Parathyroid adenoma (tissue), 2 donors: ENCODE data around the gene LEKR1.

Experiments
- H2AFZ ChIP-seq: fragments of 300-600 bp; sonication (generic); one replicate; pipeline ENCODE4 v1.7.0; 2017; ENCODE audit warnings: antibody characterized with exemption, mild to moderate bottlenecking
- H3K27ac ChIP-seq: fragments of 300-600 bp; sonication (generic); one replicate; pipeline ENCODE4 v1.7.0; 2017
- H3K27me3 ChIP-seq: fragments of 300-600 bp; sonication (generic); one replicate; pipeline ENCODE4 v1.7.0; 2017; ENCODE audit warnings: low read length; ENCODE audit not compliant: control insufficient read depth, insufficient read depth
- H3K36me3 ChIP-seq: fragments of 300-600 bp; sonication (generic); one replicate; pipeline ENCODE4 v1.7.0; 2017; ENCODE audit warnings: low read length; ENCODE audit not compliant: control insufficient read depth, insufficient read depth
- H3K4me1 ChIP-seq: fragments of 300-600 bp; sonication (generic); one replicate; pipeline ENCODE4 v1.7.0; 2017; ENCODE audit warnings: control low read depth
- H3K4me2 ChIP-seq: fragments of 300-600 bp; sonication (generic); one replicate; pipeline ENCODE4 v1.7.0; 2017; ENCODE audit warnings: low read length
- H3K4me3 ChIP-seq: fragments of 300-600 bp; sonication (generic); one replicate; pipeline ENCODE4 v1.7.0; 2017; ENCODE audit warnings: low read depth, low read length
- H3K79me2 ChIP-seq: fragments of 300-600 bp; sonication (generic); one replicate; pipeline ENCODE4 v1.7.0; 2017; ENCODE audit warnings: control low read depth
- H3K9ac ChIP-seq: fragments of 300-600 bp; sonication (generic); one replicate; pipeline ENCODE4 v1.7.0; 2017; ENCODE audit warnings: mild to moderate bottlenecking
- H3K9me3 ChIP-seq: fragments of 300-600 bp; sonication (generic); one replicate; pipeline ENCODE4 v1.7.0; 2017; ENCODE audit warnings: low read length; ENCODE audit not compliant: control insufficient read depth
- CTCF ChIP-seq: fragments of 300-600 bp; sonication (generic); IDR thresholded peaks from one replicate; pipeline ENCODE4 v1.7.0; 2017; ENCODE audit warnings: antibody characterized with exemption, mild to moderate bottlenecking
- donor health status: primary hyperparathyroidism.

LEKR1 gene

GRCh38 chr3:156938724-156939123 lies 112.6 kb downstream of the LEKR1 start:
- Histone ChIP-seq H3K36me3 (no peaks in the 10 kb centered on the region), H3K9me3 (no peaks in the 10 kb centered on the region), H2AFZ (peak overlapping the region; percentile 59), H3K27me3 (no peaks in the 10 kb centered on the region), H3K79me2 (no peaks in the 10 kb centered on the region), H3K9ac (no peak overlapping the region), H3K27ac (no peak overlapping the region), H3K4me2 (no peak overlapping the region), H3K4me3 (no peak overlapping the region), H3K4me1 (no peaks in the 10 kb centered on the region)
- no peak for TF ChIP-seq CTCF

- H3K36me3 ChIP-seq: no peaks in the 10 kb centered on the region
- no peak for TF ChIP-seq CTCF
- H3K4me3 ChIP-seq: no peak overlapping the region
Observed at GRCh38 chr3:156939315-156939714, 113.2 kb downstream of the LEKR1 start.

GRCh38 chr3:156941311-156941710 lies 115.2 kb downstream of the LEKR1 start:
- Histone ChIP-seq H3K27ac (no peak overlapping the region), H2AFZ (no peak overlapping the region), H3K27me3 (no peaks in the 10 kb centered on the region), H3K4me2 (no peak overlapping the region), H3K9me3 (no peaks in the 10 kb centered on the region), H3K4me1 (no peaks in the 10 kb centered on the region), H3K79me2 (no peaks in the 10 kb centered on the region), H3K4me3 (no peak overlapping the region), H3K9ac (no peak overlapping the region), H3K36me3 (no peaks in the 10 kb centered on the region)
- TF ChIP-seq CTCF: no peak

More at GRCh38 chr3:156939315-156939714, 113.2 kb downstream of the LEKR1 start:
- Histone ChIP-seq H2AFZ (peak overlapping the region; percentile 59), H3K79me2 (no peaks in the 10 kb centered on the region), H3K4me2 (no peak overlapping the region), H3K9me3 (no peaks in the 10 kb centered on the region), H3K4me1 (no peaks in the 10 kb centered on the region), H3K9ac (no peak overlapping the region), H3K27ac (no peak overlapping the region), H3K27me3 (no peaks in the 10 kb centered on the region)

GRCh38 chr3:156948402-156949210 lies 122.5 kb downstream of the LEKR1 start:
- Histone ChIP-seq H3K79me2 (no peaks in the 10 kb centered on the region), H3K9ac (no peak overlapping the region), H3K9me3 (no peaks in the 10 kb centered on the region), H3K36me3 (no peaks in the 10 kb centered on the region), H3K27me3 (no peaks in the 10 kb centered on the region), H3K27ac (no peak overlapping the region), H3K4me2 (no peak overlapping the region), H3K4me1 (no peaks in the 10 kb centered on the region), H3K4me3 (no peak overlapping the region), H2AFZ (no peak overlapping the region)
- TF ChIP-seq CTCF: no peak

GRCh38 chr3:156952011-156952410 lies 125.9 kb downstream of the LEKR1 start:
- no peak overlapping the region for H3K4me2 ChIP-seq
- no peak overlapping the region for H3K27ac ChIP-seq
- H3K9ac ChIP-seq: no peak overlapping the region
- H3K27me3 ChIP-seq: no peaks in the 10 kb centered on the region
- no peak overlapping the region for H2AFZ ChIP-seq
- H3K9me3 ChIP-seq: no peaks in the 10 kb centered on the region
- no peak overlapping the region for H3K4me3 ChIP-seq
- no peaks in the 10 kb centered on the region for H3K4me1 ChIP-seq
- no peaks in the 10 kb centered on the region for H3K36me3 ChIP-seq
- no peaks in the 10 kb centered on the region for H3K79me2 ChIP-seq
- no peak for TF ChIP-seq CTCF
